Lower leg skin (tissue), 3 donors: ENCODE measurements around the gene WAPL.

Source experiments
- POLR2A ChIP-seq, 2 donors: fragments of 450-650 bp; IDR thresholded peaks; one replicate each; pipeline ENCODE4 v1.6.1; 2016 to 2017; ENCODE audit warnings: antibody characterized with exemption in 2 of 2, mild to moderate bottlenecking in 1 of 2, moderate library complexity in 1 of 2
- TF ChIP-seq, protein P1 (sequence below), 3 donors: fragments of 450-650 bp; IDR thresholded peaks; one replicate each; pipeline ENCODE4 v1.5.1; 2016; ENCODE audit warnings: antibody characterized with exemption in 3 of 3, mild to moderate bottlenecking in 3 of 3, moderate library complexity in 2 of 3

DNA sequence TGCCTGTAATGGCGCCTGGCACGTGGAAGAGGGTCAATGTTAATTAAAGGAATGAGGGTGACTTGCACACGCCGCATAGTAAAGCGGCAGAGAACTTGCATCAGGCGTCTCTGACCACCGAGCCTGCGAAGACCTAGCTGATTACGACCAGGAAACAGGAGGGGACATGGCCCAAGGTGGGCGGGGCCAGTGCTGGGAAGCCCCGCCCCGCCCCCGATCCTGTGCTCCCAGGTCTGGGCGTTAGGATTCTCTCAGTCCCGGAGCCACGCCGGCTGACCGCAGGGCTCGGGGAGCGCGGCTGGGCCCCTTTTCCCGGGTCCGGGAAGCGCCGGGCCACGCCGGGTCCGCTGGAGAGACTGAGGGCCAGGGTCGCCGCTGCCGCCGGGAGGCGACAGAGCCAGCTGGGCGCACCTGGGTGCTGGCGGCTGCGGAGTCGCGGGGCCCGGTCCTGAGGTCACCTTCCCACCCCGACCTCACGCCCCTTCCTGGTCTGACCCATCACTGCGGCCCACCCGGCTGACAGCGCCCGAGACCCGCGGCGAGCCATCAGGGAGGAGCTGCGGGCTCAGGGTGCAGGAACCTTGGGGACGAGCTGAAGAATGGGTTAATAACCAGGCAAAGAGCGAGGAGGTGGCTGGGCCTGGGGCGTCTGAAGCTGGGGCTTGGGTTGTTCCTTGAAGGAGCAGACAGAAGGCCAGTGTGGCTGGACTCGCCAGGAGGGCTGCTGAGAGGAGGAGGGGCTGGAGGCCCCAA lies 132.0 kb downstream of the WAPL start:
- TF ChIP-seq, protein P1, sequence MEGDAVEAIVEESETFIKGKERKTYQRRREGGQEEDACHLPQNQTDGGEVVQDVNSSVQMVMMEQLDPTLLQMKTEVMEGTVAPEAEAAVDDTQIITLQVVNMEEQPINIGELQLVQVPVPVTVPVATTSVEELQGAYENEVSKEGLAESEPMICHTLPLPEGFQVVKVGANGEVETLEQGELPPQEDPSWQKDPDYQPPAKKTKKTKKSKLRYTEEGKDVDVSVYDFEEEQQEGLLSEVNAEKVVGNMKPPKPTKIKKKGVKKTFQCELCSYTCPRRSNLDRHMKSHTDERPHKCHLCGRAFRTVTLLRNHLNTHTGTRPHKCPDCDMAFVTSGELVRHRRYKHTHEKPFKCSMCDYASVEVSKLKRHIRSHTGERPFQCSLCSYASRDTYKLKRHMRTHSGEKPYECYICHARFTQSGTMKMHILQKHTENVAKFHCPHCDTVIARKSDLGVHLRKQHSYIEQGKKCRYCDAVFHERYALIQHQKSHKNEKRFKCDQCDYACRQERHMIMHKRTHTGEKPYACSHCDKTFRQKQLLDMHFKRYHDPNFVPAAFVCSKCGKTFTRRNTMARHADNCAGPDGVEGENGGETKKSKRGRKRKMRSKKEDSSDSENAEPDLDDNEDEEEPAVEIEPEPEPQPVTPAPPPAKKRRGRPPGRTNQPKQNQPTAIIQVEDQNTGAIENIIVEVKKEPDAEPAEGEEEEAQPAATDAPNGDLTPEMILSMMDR (IDR thresholded peaks at IDR 0.05) = no peak
- no peak for TF ChIP-seq POLR2A (IDR thresholded peaks at IDR 0.05)
